GM23338 (cell line): Measurements from ENCODE around the gene ZNF552. TPM values are rescaled to one million over a fixed set of nuclear protein-coding genes. Genes with fewer than 3 reads are reported as not detected.

Experiments used
- ATAC-seq: fragments of 200-7000 bp; cut with Tn5 transposase; 3 replicates; pipeline ENCODE4 v1.9.1; 2020
- DNase-seq: peaks from one replicate; pipeline ENCODE4 v3.0.0-alpha.2; 2015; ENCODE audit warnings: low spot score
- H2AFZ ChIP-seq: fragments of 200-600 bp; sonication (generic); 2 replicates; pipeline ENCODE4 v1.8.0; 2016; ENCODE audit warnings: antibody characterized with exemption, mild to moderate bottlenecking, moderate library complexity
- H3F3A ChIP-seq: fragments of 200-600 bp; sonication (generic); replicated peaks from 2 replicates; pipeline ENCODE4 v1.8.0; 2017; ENCODE audit warnings: antibody characterized with exemption, mixed run types, low read depth
- H3K27ac ChIP-seq: fragments of 200-600 bp; sonication (generic); 2 replicates; pipeline ENCODE4 v1.6.1; 2016; ENCODE audit warnings: low read depth
- H3K27me3 ChIP-seq: fragments of 200-600 bp; sonication (generic); 2 replicates; pipeline ENCODE4 v1.8.0; 2016; ENCODE audit warnings: mild to moderate bottlenecking, mixed run types, moderate library complexity; ENCODE audit not compliant: insufficient read depth
- H3K36me3 ChIP-seq: fragments of 200-600 bp; sonication (generic); 2 replicates; pipeline ENCODE4 v1.8.0; 2016; ENCODE audit warnings: mild to moderate bottlenecking; ENCODE audit not compliant: insufficient read depth
- H3K4me1 ChIP-seq: fragments of 200-600 bp; sonication (generic); 2 replicates; pipeline ENCODE4 v1.8.0; 2016; ENCODE audit warnings: mild to moderate bottlenecking, moderate library complexity; ENCODE audit not compliant: insufficient read depth
- H3K4me2 ChIP-seq: fragments of 200-600 bp; sonication (generic); 2 replicates; pipeline ENCODE4 v1.7.1; 2017; ENCODE audit warnings: mixed run types
- H3K4me3 ChIP-seq: fragments of 200-600 bp; sonication (generic); 2 replicates; pipeline ENCODE4 v1.6.1; 2016; ENCODE audit warnings: mixed run types
- H3K79me2 ChIP-seq: fragments of 200-600 bp; sonication (generic); replicated peaks from 2 replicates; pipeline ENCODE4 v1.8.0; 2017; ENCODE audit warnings: mild to moderate bottlenecking; ENCODE audit not compliant: insufficient read depth
- H3K9me2 ChIP-seq: fragments of 200-600 bp; sonication (generic); 2 replicates; pipeline ENCODE4 v1.8.0; 2017; ENCODE audit not compliant: insufficient read depth
- H4K20me1 ChIP-seq: fragments of 200-600 bp; sonication (generic); replicated peaks from 2 replicates; pipeline ENCODE4 v1.8.0; 2017; ENCODE audit warnings: mild to moderate bottlenecking; ENCODE audit not compliant: insufficient read depth
- H3K27ac Mint-ChIP-seq: 2 replicates; pipeline ENCODE4 v1.8.0; 2020; ENCODE audit warnings: inconsistent platforms, mild to moderate bottlenecking, moderate library complexity, mixed read lengths
- H3K27me3 Mint-ChIP-seq: 3 replicates; pipeline ENCODE4 v1.8.0; 2022; ENCODE audit warnings: low read depth, mild to moderate bottlenecking, moderate library complexity, mixed read lengths, inconsistent platforms; ENCODE audit not compliant: insufficient read depth, poor library complexity
- H3K36me3 Mint-ChIP-seq: 3 replicates; pipeline ENCODE4 v1.8.0; 2021; ENCODE audit warnings: low read depth, mild to moderate bottlenecking, inconsistent platforms, moderate library complexity, mixed read lengths
- H3K4me1 Mint-ChIP-seq: 3 replicates; pipeline ENCODE4 v1.8.0; 2020; ENCODE audit warnings: mild to moderate bottlenecking, inconsistent platforms, mixed read lengths
- H3K4me3 Mint-ChIP-seq: 3 replicates; pipeline ENCODE4 v1.8.0; 2021; ENCODE audit warnings: moderate library complexity, mild to moderate bottlenecking, inconsistent platforms, mixed read lengths
- H3K9me3 Mint-ChIP-seq: 3 replicates; pipeline ENCODE4 v1.8.0; 2020; ENCODE audit warnings: moderate library complexity, mild to moderate bottlenecking, inconsistent platforms, mixed read lengths
- CREB1 ChIP-seq: fragments of 250-450 bp; sonication (Bioruptor Pico); IDR thresholded peaks from 2 replicates; pipeline ENCODE4 v1.5.0; 2020; ENCODE audit warnings: low read depth, mild to moderate bottlenecking, moderate library complexity
- CTCF ChIP-seq, 2 experiments: fragments of 200-600 bp in 1 of 2; sonication (generic) in 1 of 2; conservative IDR thresholded peaks; 2 replicates each; pipeline versions ENCODE4 v1.5.1 to v1.6.1; 2016 to 2017; ENCODE audit warnings: antibody characterized with exemption in 2 of 2, low read depth in 2 of 2, mild to moderate bottlenecking in 2 of 2, moderate library complexity in 1 of 2
- EZH2phosphoT487 ChIP-seq: fragments of 200-600 bp; sonication (generic); IDR thresholded peaks from one replicate; pipeline ENCODE4 v1.8.1; 2018; ENCODE audit warnings: antibody characterized with exemption; ENCODE audit not compliant: unreplicated experiment
- JUNB ChIP-seq: IDR thresholded peaks from one replicate; pipeline ENCODE4 v1.6.1; 2016; ENCODE audit warnings: antibody characterized with exemption; ENCODE audit not compliant: unreplicated experiment
- POLR2AphosphoS5 ChIP-seq: IDR thresholded peaks from 2 replicates; pipeline ENCODE4 v1.6.1; 2016; ENCODE audit warnings: antibody characterized with exemption, low read depth
- REST ChIP-seq: IDR thresholded peaks from one replicate; pipeline ENCODE4 v1.6.1; 2018; ENCODE audit warnings: antibody characterized with exemption; ENCODE audit not compliant: unreplicated experiment
- STAT1 ChIP-seq: IDR thresholded peaks from one replicate; pipeline ENCODE4 v1.6.1; 2016; ENCODE audit warnings: antibody characterized with exemption; ENCODE audit not compliant: unreplicated experiment
- ZNF114 ChIP-seq: fragments of 250-450 bp; sonication (Bioruptor Pico); IDR thresholded peaks from 2 replicates; pipeline ENCODE4 v1.5.0; 2020; ENCODE audit warnings: mild to moderate bottlenecking, moderate library complexity
- ZNF462 ChIP-seq: fragments of 250-450 bp; sonication (Bioruptor Pico); IDR thresholded peaks from 2 replicates; pipeline ENCODE4 v1.5.0; 2020; ENCODE audit warnings: mild to moderate bottlenecking, moderate library complexity
- polyA plus RNA-seq: library from polyadenylated mRNA; unstranded; fragments of >200 nt; fragmentation: Nextera tagmentation; extraction: Ambion mirVana; gene quantifications from 2 replicates; pipeline ENCODE4 v1.2.1, GENCODE V29; 2016
- total RNA-seq: library from RNA; depleted of rRNA; stranded (reverse); fragments of >200 nt; shearing (Covaris generic); gene quantifications from 2 replicates; pipeline ENCODE4 v1.2.3, GENCODE V29; 2014

ZNF552 gene
- total and polyA plus RNA-seq, 2 experiments from 2014 or later, result 11.7 to 15.7 TPM

GRCh38 chr19:57820599-57820998 lies 5.9 kb upstream of the ZNF552 start:
- peaks cover 6% of the 10 kb centered on the region; the same call in 1 of the 2 replicates for H3F3A ChIP-seq
- Mint-ChIP-seq H3K27me3 (peaks cover 9% of the 10 kb centered on the region), H3K9me3 (no peaks in the 10 kb centered on the region), H3K27ac (peak overlapping the region; percentile 94), H3K4me3 (peak overlapping the region; percentile 95), H3K36me3 (peaks cover 44% of the 10 kb centered on the region), H3K4me1 (peaks cover 46% of the 10 kb centered on the region)
- no peak overlapping the region for H2AFZ ChIP-seq
- ATAC-seq, result no peak
- peak overlapping the region; percentile 86 for H3K4me2 ChIP-seq
- 0 out of 2 replicates have a peak overlapping the region, but pooled peaks have one; percentile 60 for H3K27ac ChIP-seq
- no peaks in the 10 kb centered on the region for H3K27me3 ChIP-seq
- H4K20me1 ChIP-seq, result peaks cover 44% of the 10 kb centered on the region
- TF ChIP-seq CTCF (conservative IDR thresholded peaks at IDR 0.05; ENCODE audit: low read depth in 2 of 2) (no peak), CREB1 (CRISPR knock-in tag) (no peak), POLR2AphosphoS5 (no peak), ZNF114 (CRISPR knock-in tag) (no peak), STAT1 (no peak), REST (no peak), EZH2phosphoT487 (no peak), JUNB (no peak)
- peaks cover 3% of the 10 kb centered on the region; the same call in 1 of the 2 replicates for H3K36me3 ChIP-seq
- no peaks in the 10 kb centered on the region for H3K9me2 ChIP-seq
- peak overlapping the region; percentile 95 for H3K4me3 ChIP-seq
- peaks cover 31% of the 10 kb centered on the region for H3K4me1 ChIP-seq
- no peak for DNase-seq
- peaks cover 66% of the 10 kb centered on the region for H3K79me2 ChIP-seq

- Histone ChIP-seq H3K9me2 (no peaks in the 10 kb centered on the region), H3K27ac (peak overlapping the region; percentile 60), H3K4me2 (peak overlapping the region; percentile 86), H3K36me3 (peaks cover 3% of the 10 kb centered on the region; the same call in 1 of the 2 replicates), H3K27me3 (no peaks in the 10 kb centered on the region), H3F3A (peaks cover 6% of the 10 kb centered on the region; the same call in 1 of the 2 replicates), H4K20me1 (peaks cover 35% of the 10 kb centered on the region), H3K4me3 (peak overlapping the region; percentile 95), H3K79me2 (peaks cover 56% of the 10 kb centered on the region), H3K4me1 (peaks cover 31% of the 10 kb centered on the region), H2AFZ (no peak overlapping the region)
- Mint-ChIP-seq H3K27me3 (peaks cover 13% of the 10 kb centered on the region), H3K36me3 (peaks cover 40% of the 10 kb centered on the region), H3K4me1 (peaks cover 51% of the 10 kb centered on the region), H3K4me3 (peak overlapping the region; percentile 95), H3K9me3 (no peaks in the 10 kb centered on the region; the same call in 2 of the 3 replicates), H3K27ac (peak overlapping the region; percentile 94)
- ATAC-seq, result peak; percentile 84
- DNase-seq, result peak; percentile 98
- TF ChIP-seq ZNF462 (CRISPR knock-in tag) (no peak), EZH2phosphoT487 (no peak), POLR2AphosphoS5 (peak; percentile 87)
Observed at GRCh38 chr19:57819475-57820148, 4.9 kb upstream of the ZNF552 start.
